HG03103 (cell line): Measurements from ENCODE around the gene RPL36.

Experiments
- ATAC-seq: cut with Tn5 transposase; IDR thresholded peaks from one replicate; pipeline ENCODE4 v1.9.1; 2021; ENCODE audit warnings: low read depth; ENCODE audit not compliant: unreplicated experiment

RPL36 gene

GRCh38 chr19:5673752-5674151 is 16.3 kb upstream of the RPL36 start:
- ATAC-seq = no peak

DNA sequence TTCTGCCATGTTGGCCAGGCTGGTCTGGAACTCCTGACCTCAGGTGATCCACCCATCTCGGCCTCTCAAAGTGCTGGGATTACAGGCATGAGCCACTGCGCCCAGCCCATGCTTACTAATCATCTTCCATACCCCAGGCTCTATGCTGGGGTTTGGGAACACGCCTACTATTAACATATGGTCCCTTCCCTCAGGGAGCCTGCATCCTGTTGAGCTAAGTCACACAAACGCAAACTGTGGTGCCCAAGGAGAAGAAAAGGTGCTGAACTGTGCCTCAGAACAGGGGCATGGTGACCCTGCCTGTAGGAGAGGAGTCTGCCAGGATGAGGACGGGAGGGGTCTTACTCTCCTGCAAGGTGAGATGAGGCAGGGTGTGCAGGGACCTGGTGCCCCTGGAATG is 15.4 kb upstream of the RPL36 start:
- no peak for ATAC-seq

DNA sequence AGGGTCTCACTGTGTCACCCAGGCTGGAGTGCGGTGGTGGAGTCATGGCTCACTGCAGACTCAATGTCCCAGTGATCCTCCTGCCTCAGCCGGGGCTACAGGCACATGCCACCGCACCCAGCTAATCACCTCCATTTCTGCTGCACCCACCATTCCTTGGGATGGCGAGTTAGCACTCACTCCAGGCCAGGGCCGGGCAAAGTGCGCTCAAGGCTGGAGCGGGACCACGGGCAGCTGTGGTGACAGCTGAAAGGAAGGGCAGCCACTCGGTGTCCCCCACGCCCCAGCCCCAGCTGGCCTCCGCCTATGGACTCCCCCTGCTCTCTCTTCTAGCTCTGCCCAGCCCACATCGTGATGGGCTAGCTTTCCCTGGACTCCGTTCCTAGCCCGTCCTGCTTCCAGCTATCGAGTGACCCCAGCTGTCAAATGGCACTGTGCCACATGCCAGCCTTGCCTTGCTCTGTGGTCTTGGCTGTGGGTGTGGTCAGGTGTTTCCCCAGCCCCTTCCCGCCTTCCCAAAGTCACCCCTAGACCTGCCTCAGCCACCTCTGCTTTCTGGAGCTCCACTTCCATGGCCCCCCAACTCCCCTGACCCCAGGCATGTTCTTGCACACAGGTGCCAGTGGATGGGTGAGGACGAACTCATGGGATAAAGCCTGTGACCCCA is 13.9 kb upstream of the RPL36 start:
- ATAC-seq = no peak

- ATAC-seq = no peak
Observed at GRCh38 chr19:5676772-5677105, 13.4 kb upstream of the RPL36 start.

GRCh38 chr19:5677136-5677535 is 13.0 kb upstream of the RPL36 start:
- no peak for ATAC-seq

DNA sequence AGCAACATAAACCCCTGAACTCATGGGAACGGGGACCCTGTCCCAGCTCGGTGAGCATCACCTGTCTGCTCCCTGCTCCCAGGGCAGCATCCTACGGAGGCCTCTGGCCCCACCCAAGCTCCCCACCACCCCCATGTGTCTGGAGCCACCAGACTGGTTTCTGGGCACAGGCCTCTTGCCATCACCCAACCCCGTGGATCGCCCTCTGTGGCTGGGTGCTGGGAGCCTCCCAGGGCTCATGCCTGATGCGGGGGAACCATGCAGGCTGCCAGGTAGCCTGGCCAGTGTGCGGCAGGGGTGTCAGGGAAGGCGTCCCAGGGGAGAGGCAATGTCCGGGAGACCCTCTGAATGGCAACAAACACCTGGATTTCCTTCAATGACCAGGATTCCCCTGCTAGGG is 12.5 kb upstream of the RPL36 start:
- ATAC-seq = no peak

- ATAC-seq = no peak
Observed at GRCh38 chr19:5678071-5678718, 11.9 kb upstream of the RPL36 start.

- ATAC-seq = no peak
Observed at GRCh38 chr19:5679289-5680083, 10.6 kb upstream of the RPL36 start.

GRCh38 chr19:5680084-5680436 is 10.0 kb upstream of the RPL36 start:
- ATAC-seq = no peak

GRCh38 chr19:5680437-5681368 is 9.4 kb upstream of the RPL36 start, which contains the start of the genes HSD11B1L and MICOS13:
TSS of gene HSD11B1L (plus strand) at chr19:5681027. CDS start at chr19:5684833, 3,806 bp downstream.
TSS of gene MICOS13 (minus strand) at chr19:5680516. CDS start at chr19:5680486, 30 bp downstream.
- peak; percentile 80 for ATAC-seq

- ATAC-seq = no peak
Observed at GRCh38 chr19:5681391-5682106, 8.5 kb upstream of the RPL36 start.

GRCh38 chr19:5682107-5682482 is 8.0 kb upstream of the RPL36 start:
- ATAC-seq = no peak

GRCh38 chr19:5683177-5683886 is 6.8 kb upstream of the RPL36 start:
- no peak for ATAC-seq

DNA sequence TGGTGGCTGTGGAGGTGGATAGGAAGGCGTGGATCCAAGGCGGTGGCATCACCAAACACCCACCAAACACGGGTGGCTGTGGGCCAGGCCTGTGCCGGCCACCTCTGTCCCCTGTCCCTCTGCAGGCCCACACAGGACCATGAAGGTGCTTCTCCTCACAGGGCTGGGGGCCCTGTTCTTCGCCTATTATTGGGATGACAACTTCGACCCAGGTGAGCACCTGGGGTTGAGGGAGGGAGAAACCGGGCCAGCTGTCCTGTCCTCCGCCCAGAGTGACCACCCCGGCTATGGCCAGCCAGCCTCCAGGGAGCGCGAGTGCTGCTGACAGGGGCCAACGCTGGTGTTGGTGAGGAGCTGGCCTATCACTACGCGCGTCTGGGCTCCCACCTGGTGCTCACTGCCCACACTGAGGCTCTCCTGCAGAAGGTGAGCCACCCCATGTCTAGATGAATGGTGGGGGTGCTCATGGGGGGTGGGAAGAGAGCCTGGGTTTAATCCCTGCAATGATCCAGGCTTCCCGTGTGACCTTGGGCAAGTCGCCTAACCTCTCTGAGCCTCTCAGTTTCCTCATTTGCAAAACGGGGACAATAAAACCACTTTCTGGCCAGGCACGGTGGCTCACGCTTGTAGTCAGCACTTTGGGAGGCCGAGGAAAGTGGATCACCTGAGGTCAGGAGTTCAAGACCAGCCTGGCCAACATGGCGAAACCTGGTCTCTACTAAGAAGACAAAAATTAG is 5.2 kb upstream of the RPL36 start:
- ATAC-seq = no peak

DNA sequence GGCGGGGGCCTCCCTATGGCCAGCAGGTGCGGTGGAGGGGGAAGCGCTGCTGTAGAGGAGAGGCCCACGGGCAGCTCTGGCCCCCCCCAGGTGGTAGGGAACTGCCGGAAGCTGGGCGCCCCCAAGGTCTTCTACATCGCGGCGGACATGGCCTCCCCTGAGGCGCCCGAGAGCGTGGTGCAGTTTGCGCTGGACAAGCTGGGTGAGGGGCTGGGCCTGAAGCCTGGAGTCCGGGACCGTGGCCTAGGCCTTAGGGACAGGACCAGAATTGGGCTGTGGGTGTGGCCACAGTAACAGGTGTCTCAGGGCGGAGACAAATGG is 3.8 kb upstream of the RPL36 start:
- no peak for ATAC-seq

GRCh38 chr19:5686647-5687359 is 3.3 kb upstream of the RPL36 start:
- peak; percentile 45 for ATAC-seq

DNA sequence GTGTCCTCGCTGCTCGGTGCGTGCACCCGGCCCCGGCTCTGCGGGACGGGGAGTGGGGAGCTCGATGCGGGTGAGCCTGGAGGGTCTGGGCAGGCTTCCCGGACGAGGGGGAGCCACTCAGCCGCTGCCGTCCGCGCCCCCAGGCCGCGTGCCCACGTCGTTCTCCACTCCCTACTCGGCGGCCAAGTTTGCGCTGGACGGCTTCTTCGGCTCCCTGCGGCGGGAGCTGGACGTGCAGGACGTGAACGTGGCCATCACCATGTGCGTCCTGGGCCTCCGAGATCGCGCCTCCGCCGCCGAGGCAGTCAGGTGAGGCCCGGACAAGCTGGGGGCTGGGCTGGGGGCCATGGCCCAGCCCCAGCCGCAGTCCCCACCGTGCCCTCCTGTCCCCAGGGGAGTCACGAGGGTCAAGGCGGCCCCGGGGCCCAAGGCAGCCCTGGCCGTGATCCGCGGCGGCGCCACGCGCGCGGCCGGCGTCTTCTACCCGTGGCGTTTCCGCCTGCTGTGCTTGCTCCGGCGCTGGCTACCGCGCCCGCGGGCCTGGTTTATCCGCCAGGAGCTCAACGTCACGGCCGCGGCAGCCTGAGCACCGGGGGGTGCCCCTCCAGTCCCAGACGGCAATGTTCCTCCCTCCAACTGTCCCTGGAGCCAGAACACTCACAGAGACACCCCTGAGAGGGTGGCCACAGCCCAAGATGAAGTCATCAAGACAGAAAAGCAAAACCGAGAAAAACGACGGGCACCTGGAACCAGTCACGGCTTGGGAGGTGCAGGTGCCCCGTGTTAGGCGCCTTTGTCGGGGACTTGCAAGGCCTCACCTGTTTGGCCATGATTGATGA is 2.5 kb upstream of the RPL36 start:
- ATAC-seq = no peak
